Stomach (tissue), 4 donors: ENCODE data around the gene HPGDS.

Source experiments
- CTCF ChIP-seq, 7 experiments: fragments of 450-650 bp in 4 of 7; fragments of 200-600 bp in 3 of 7; sonication (generic) in 3 of 7; IDR thresholded peaks; one replicate each; pipeline ENCODE4 v1.5.1; 2016 to 2019; ENCODE audit warnings: antibody characterized with exemption in 7 of 7, control low read depth in 2 of 7, mild to moderate bottlenecking in 1 of 7
- POLR2A ChIP-seq, 4 donors: fragments of 450-650 bp; IDR thresholded peaks; one replicate each; pipeline ENCODE4 v1.6.1; 2016; ENCODE audit warnings: antibody characterized with exemption in 4 of 4, control low read depth in 2 of 4, mild to moderate bottlenecking in 1 of 4, moderate library complexity in 1 of 4
- POLR2AphosphoS5 ChIP-seq, 3 donors: sonication (generic); formaldehyde crosslinking; IDR thresholded peaks; one replicate each; pipeline ENCODE4 v1.6.1; 2016; ENCODE audit warnings: antibody characterized with exemption in 3 of 3

GRCh38 chr4:94338681-94339351, 3.8 kb downstream of the HPGDS start:
- TF ChIP-seq CTCF (IDR thresholded peaks at IDR 0.05) (no peak), POLR2AphosphoS5 (IDR thresholded peaks at IDR 0.05) (no peak), POLR2A (IDR thresholded peaks at IDR 0.05) (no peak)
